ENCODE measurements around the gene LYPLAL1.

DNA sequence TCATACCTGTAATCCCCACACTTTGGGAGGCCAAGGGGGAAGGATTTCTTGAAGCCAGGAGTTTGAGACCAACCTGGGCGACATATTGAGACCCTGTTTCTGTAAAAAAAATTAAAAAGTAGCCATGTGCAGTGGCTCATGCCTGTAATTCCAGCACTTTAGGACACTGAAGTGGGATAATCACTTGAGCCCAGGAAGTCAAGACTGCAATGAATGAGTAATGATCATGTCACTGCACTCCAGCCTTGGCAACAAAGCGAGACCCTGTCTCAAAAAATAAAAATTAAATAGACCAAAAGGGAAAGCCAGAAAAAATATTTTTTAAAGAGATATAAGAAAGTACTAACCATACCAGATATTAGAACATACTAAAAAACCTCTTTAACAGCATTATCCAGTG lies 44.7 kb upstream of the LYPLAL1 start:
- TF ChIP-seq, protein P1, sequence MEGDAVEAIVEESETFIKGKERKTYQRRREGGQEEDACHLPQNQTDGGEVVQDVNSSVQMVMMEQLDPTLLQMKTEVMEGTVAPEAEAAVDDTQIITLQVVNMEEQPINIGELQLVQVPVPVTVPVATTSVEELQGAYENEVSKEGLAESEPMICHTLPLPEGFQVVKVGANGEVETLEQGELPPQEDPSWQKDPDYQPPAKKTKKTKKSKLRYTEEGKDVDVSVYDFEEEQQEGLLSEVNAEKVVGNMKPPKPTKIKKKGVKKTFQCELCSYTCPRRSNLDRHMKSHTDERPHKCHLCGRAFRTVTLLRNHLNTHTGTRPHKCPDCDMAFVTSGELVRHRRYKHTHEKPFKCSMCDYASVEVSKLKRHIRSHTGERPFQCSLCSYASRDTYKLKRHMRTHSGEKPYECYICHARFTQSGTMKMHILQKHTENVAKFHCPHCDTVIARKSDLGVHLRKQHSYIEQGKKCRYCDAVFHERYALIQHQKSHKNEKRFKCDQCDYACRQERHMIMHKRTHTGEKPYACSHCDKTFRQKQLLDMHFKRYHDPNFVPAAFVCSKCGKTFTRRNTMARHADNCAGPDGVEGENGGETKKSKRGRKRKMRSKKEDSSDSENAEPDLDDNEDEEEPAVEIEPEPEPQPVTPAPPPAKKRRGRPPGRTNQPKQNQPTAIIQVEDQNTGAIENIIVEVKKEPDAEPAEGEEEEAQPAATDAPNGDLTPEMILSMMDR (conservative IDR thresholded peaks at IDR 0.05; ENCODE audit: low read depth, low read length), result no peak
- TF ChIP-seq EZH2phosphoT487 (IDR thresholded peaks at IDR 0.05; ENCODE audit: borderline replicate concordance, low read length), result no peak

All from PC-3 (cell line).